K562 (cell line): ENCODE results near the gene WDR13. TPM values are rescaled to one million over a fixed set of nuclear protein-coding genes. Genes with fewer than 3 reads are reported as not detected.

Experiments
- BACH1 ChIP-seq: fragments of 200-800 bp; sonication (Bioruptor generic); IDR thresholded peaks from 2 replicates; pipeline ENCODE4 v1.6.1; 2016; ENCODE audit warnings: missing genetic modification characterization, missing compliant biosample characterization
- BRCA1 ChIP-seq, 2 experiments: fragments of 450-650 bp in 1 of 2; sonication (generic) in 1 of 2; formaldehyde crosslinking in 1 of 2; IDR thresholded peaks; 2 replicates each; pipeline versions ENCODE4 v1.5.0 to v1.6.1; 2017 to 2020; ENCODE audit warnings: mild to moderate bottlenecking in 1 of 2, missing genetic modification reagents in 1 of 2
- CCAR2 ChIP-seq: fragments of 200-400 bp; formaldehyde crosslinking; IDR thresholded peaks from 2 replicates; pipeline ENCODE4 v1.6.1; 2017; ENCODE audit warnings: mild to moderate bottlenecking, low read depth, low read length
- HDAC1 ChIP-seq, 2 experiments: fragments of 450-650 bp; IDR thresholded peaks; 2 replicates each; pipeline ENCODE4 v1.6.1; 2016 to 2017; ENCODE audit warnings: inconsistent platforms in 1 of 2, mild to moderate bottlenecking in 1 of 2, moderate library complexity in 1 of 2
- PHF20 ChIP-seq: fragments of 450-650 bp; IDR thresholded peaks from 2 replicates; pipeline ENCODE4 v1.6.1; 2018; ENCODE audit not compliant: partially characterized antibody
- PHTF2 ChIP-seq: fragments of 250-450 bp; sonication (Bioruptor Pico); IDR thresholded peaks from 2 replicates; pipeline ENCODE4 v1.5.0; 2021; ENCODE audit warnings: mild to moderate bottlenecking
- RCOR1 ChIP-seq, 2 experiments: IDR thresholded peaks; 2 replicates each; pipeline ENCODE4 v1.6.1; 2012; ENCODE audit warnings: low read depth in 2 of 2, low read length in 2 of 2, borderline replicate concordance in 1 of 2, improper control_type of control experiment in 1 of 2
- SREBF1 ChIP-seq: fragments of 150-350 bp; IDR thresholded peaks from 2 replicates; pipeline ENCODE4 v1.6.1; 2014; ENCODE audit warnings: antibody characterized with exemption, low read depth, low read length, borderline replicate concordance
- ZNF263 ChIP-seq: sonication (generic); formaldehyde crosslinking; IDR thresholded peaks from 2 replicates; pipeline ENCODE4 v1.8.0; 2022; ENCODE audit warnings: mild to moderate bottlenecking, missing genetic modification reagents, borderline replicate concordance
- ZNF318 ChIP-seq, 2 experiments: fragments of 450-650 bp; IDR thresholded peaks; 2 replicates each; pipeline ENCODE4 v1.6.1; 2016; ENCODE audit warnings: mild to moderate bottlenecking in 2 of 2, borderline replicate concordance in 1 of 2, low read depth in 1 of 2, moderate library complexity in 1 of 2
- ZNF354B ChIP-seq: fragments of 250-450 bp; sonication (Bioruptor Pico); IDR thresholded peaks from 2 replicates; pipeline ENCODE4 v1.4.0; 2020
- ZNF583 ChIP-seq: fragments of 250-450 bp; sonication (Bioruptor Pico); IDR thresholded peaks from 2 replicates; pipeline ENCODE4 v1.4.0; 2020
- polyA plus RNA-seq, 8 experiments: library from polyadenylated mRNA; depleted of rRNA in 4 of 8; stranded (reverse) in 5 of 8; unstranded in 3 of 8; fragments of >200 nt; fragmentation: Nextera tagmentation in 2 of 8; fragmentation: Illumina TruSeq in 1 of 8; extraction: Ambion mirVana in 2 of 8; extraction: Trizol in 1 of 8; gene quantifications; 2 replicates each; pipeline versions ENCODE4 v1.2.1 to v1.2.3, GENCODE V29; 2011 to 2014; ENCODE audit warnings: inconsistent platforms in 1 of 8, missing spikeins in 1 of 8
- total RNA-seq, 7 experiments: library from RNA; depleted of rRNA in 6 of 7; stranded (reverse); fragments of >200 nt in 6 of 7; fragmentation: Illumina TruSeq in 2 of 7; extraction: Trizol in 2 of 7; gene quantifications; 2 replicates each; pipeline versions ENCODE4 v1.2.1 to v1.2.3, GENCODE V29; 2011 to 2021; ENCODE audit warnings: low replicate concordance in 1 of 7
- TF ChIP-seq, protein P1 (sequence below): fragments of 250-450 bp; sonication (Bioruptor Pico); IDR thresholded peaks from 2 replicates; pipeline ENCODE4 v1.4.0; 2020

WDR13 gene
- total and polyA plus RNA-seq, 9 of the 15 experiments (the other 6 are each of a cell fraction or from before 2014, with no cell fraction given) = 7.4 to 70.5 (median 31.4) TPM

DNA sequence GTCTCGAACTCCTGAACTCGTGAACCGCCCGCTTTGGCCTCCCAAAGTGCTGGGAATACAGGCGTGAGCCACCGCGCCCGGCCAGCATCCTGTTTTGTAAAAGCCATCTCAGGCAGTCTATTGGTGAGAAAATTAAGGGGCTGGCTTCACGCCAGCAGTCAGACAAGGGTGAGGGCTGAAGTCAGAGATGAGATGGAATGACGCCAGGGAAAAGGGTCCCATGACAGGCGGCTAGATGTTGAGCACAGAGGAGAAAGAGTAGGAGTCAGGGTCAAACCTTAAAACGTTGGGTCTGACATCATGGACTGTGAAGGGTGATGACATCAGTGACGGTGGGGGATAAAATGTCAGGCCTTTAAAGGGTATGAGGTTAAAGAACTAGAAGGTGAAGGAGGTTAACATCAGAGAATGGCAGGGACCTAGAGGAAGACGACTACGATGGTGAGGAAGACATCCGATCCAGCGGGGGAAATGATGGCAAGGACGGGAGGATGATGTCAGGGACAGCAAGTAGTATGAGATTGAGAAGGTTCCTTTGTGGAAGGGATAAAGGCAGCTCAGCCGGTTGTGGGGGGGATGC is 23.5 kb upstream of the WDR13 start (continued):
- peak in 1 of 2 experiments; percentile 98; a peak in 2 of 4 replicates for TF ChIP-seq ZNF318 (IDR thresholded peaks at IDR 0.05; ENCODE audit: borderline replicate concordance in 1 of 2, low read depth in 1 of 2)
- no peak for TF ChIP-seq BRCA1 (IDR thresholded peaks at IDR 0.05)
- TF ChIP-seq BRCA1 (CRISPR knock-in tag; IDR thresholded peaks at IDR 0.05) = no peak
- TF ChIP-seq ZNF354B (CRISPR knock-in tag) = no peak
- no peak for TF ChIP-seq ZNF583
- peak in 1 of 2 experiments; percentile 85; a peak in 2 of 4 replicates for TF ChIP-seq HDAC1 (IDR thresholded peaks at IDR 0.05)
- TF ChIP-seq SREBF1 = no peak
- TF ChIP-seq RCOR1 (IDR thresholded peaks at IDR 0.05; ENCODE audit: borderline replicate concordance in 1 of 2, low read depth in 2 of 2, low read length in 2 of 2) = peak in 1 of 2 experiments; percentile 6; a peak in 1 of 4 replicates
- TF ChIP-seq ZNF263 (CRISPR knock-in tag) = no peak
- TF ChIP-seq, protein P1, sequence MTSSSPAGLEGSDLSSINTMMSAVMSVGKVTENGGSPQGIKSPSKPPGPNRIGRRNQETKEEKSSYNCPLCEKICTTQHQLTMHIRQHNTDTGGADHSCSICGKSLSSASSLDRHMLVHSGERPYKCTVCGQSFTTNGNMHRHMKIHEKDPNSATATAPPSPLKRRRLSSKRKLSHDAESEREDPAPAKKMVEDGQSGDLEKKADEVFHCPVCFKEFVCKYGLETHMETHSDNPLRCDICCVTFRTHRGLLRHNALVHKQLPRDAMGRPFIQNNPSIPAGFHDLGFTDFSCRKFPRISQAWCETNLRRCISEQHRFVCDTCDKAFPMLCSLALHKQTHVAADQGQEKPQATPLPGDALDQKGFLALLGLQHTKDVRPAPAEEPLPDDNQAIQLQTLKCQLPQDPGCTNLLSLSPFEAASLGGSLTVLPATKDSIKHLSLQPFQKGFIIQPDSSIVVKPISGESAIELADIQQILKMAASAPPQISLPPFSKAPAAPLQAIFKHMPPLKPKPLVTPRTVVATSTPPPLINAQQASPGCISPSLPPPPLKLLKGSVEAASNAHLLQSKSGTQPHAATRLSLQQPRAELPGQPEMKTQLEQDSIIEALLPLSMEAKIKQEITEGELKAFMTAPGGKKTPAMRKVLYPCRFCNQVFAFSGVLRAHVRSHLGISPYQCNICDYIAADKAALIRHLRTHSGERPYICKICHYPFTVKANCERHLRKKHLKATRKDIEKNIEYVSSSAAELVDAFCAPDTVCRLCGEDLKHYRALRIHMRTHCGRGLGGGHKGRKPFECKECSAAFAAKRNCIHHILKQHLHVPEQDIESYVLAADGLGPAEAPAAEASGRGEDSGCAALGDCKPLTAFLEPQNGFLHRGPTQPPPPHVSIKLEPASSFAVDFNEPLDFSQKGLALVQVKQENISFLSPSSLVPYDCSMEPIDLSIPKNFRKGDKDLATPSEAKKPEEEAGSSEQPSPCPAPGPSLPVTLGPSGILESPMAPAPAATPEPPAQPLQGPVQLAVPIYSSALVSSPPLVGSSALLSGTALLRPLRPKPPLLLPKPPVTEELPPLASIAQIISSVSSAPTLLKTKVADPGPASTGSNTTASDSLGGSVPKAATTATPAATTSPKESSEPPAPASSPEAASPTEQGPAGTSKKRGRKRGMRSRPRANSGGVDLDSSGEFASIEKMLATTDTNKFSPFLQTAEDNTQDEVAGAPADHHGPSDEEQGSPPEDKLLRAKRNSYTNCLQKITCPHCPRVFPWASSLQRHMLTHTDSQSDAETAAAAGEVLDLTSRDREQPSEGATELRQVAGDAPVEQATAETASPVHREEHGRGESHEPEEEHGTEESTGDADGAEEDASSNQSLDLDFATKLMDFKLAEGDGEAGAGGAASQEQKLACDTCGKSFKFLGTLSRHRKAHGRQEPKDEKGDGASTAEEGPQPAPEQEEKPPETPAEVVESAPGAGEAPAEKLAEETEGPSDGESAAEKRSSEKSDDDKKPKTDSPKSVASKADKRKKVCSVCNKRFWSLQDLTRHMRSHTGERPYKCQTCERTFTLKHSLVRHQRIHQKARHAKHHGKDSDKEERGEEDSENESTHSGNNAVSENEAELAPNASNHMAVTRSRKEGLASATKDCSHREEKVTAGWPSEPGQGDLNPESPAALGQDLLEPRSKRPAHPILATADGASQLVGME (CRISPR knock-in tag) = no peak
- peak; percentile 16; the same call in 1 of the 2 replicates for TF ChIP-seq BACH1 (tag)
- TF ChIP-seq PHTF2 (CRISPR knock-in tag) = no peak
- TF ChIP-seq PHF20 = peak; percentile 88
- TF ChIP-seq CCAR2 = no peak
